HG02759 (cell line): ENCODE measurements around the gene TECTB.
"Not testable (repeated sequence)": the region's sequence is repeated elsewhere in the genome, so short reads cannot be mapped to it uniquely, and the experiment has no call there.

Experiments
- ATAC-seq: cut with Tn5 transposase; IDR thresholded peaks from one replicate; pipeline ENCODE4 v1.9.1; 2021; ENCODE audit warnings: mild to moderate bottlenecking, moderate library complexity; ENCODE audit not compliant: unreplicated experiment

TECTB gene

GRCh38 chr10:112283100-112283499 lies at the start of gene TECTB:
TECTB (plus strand) TSS chr10:112283400; CDS start chr10:112283735, 335 bp downstream.
- no peak for ATAC-seq

DNA sequence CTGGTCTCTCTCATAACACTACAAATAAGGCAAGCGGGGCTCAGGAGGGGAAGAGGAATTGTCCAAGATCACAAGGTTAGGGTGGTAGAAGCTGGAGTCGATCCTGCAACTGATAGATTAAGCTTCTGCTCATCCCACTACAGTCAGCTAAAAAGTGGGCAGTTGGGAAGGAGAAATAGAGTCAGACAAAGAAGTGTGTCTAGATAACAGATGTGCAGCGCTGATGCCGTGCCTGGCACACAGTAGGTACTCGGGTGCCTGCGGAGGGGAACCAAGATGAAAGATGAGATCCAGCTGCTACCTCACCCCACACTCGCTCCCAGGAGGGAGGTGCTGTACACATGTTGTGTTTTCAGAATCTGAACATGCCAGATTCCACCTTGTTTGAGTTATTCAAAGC lies 48.1 kb upstream of the TECTB start:
- no peak for ATAC-seq

DNA sequence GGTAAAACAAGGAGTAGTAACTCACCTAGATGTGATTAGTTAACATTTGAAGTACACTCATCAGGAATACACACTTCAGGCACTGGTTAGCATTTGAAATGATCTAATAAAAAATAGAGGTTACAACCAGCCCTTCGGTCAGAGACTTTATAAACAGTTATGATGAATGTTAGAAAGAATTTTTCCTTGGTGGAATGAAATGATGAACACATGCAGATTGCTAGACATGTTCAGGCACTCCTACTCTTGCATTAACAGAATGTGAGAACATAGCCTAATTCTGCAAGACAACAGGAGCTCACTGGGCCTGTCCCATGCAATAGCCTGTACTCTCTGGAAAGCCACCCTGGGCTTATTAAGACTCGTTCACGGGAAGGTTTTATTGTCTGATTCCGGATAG lies 47.3 kb upstream of the TECTB start:
- ATAC-seq: no peak

GRCh38 chr10:112236486-112236885 lies 46.7 kb upstream of the TECTB start:
- no peak for ATAC-seq

DNA sequence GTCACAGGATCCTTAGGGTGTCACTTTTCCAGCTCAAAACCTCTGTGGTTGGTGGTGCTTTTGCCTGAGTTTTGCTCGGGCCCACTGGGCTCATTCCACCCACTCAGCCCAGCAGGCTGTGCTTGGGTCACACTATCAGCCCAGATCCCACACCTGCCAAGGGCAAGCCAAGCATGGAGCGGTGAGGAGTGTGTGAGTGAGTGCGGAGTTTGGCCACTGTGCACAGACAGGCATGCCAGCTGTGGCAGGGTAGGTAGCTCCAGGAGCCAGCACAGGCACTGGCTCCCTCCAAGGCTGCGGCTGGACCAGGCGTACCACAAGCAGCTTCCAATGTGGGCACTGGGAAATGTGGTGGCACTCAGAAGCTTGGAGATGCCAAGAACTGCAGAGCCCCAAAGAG lies 43.9 kb upstream of the TECTB start:
- no peak for ATAC-seq

- no peak for ATAC-seq
These were observed 42.8 kb upstream of the TECTB start for GRCh38 chr10:112240441-112240840.

DNA sequence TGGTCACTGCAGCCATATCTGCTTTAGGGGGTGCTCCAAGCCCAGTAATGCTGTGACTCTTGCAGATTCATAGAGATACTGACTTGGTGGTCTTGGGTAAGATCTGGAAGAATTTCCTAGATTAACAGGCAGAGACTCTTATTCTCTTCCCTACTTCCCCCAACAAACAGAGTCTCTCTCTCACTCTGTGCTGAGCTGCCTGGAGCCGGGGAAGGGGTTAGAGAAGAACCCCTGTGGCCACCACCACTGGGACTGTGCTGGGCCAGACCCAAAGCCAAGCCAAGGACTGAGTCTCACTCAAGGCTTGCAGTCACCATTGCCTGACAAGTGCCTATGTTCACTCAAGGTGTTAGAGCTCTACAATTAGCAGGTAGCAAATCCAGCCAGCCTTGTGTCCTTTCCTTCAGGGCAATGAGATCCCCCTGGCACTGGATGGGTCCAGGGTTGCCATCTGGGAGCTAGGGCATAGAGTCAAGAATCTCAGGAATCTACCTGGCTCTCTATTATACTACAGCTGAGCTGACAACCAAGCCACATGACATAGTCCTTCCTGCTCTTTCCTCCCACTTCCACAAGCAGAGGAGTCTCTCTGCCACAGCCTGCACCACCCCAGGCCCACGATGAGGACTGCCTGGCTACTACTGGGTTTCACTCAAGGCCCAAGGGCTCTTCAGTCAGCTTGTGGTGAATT lies 41.4 kb upstream of the TECTB start:
- ATAC-seq: no peak

- ATAC-seq: no peak
These were observed 40.4 kb upstream of the TECTB start for GRCh38 chr10:112242769-112243168.

GRCh38 chr10:112243713-112244112 lies 39.5 kb upstream of the TECTB start:
- ATAC-seq: no peak

DNA sequence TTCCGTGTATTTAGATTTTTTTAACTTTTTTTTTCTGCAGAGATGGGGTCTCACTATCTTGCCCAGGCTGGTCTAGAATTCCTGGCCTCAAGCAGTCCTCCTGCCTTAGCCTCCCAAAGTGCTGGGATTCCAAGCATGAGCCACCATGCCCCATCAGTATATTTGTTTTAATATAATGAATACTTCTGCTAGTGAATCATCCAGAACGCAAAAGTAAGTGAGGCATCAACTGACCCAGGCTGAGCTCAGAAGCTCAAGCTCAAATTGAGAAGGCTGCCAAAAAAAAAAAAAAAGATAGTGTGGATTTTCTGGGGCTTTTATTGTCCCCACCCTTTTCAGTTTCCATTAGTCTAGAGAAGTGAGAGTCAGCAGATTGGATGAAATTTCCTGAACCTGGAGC lies 39.0 kb upstream of the TECTB start:
- ATAC-seq: no peak

DNA sequence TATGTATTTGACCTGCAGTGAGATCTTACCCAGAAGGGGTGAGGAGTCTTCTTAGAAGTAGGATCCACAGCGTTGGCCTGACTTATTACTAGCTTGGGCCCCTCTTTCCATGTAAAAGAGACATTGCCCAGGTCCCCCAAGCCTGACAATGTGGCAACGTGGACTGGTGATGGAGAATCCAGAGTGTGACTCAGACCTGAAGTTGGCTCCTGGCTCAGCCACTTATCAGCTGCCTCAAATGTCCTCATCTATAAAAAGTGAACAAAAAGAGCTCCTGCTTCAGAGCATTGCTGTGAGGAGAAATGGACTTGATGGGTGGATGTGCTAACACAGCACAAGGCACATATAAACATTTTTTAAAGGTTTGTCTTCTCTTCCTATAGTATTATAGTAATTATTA lies 35.4 kb upstream of the TECTB start:
- ATAC-seq: no peak

- no peak for ATAC-seq
These were observed 34.5 kb upstream of the TECTB start for GRCh38 chr10:112248584-112249295.

DNA sequence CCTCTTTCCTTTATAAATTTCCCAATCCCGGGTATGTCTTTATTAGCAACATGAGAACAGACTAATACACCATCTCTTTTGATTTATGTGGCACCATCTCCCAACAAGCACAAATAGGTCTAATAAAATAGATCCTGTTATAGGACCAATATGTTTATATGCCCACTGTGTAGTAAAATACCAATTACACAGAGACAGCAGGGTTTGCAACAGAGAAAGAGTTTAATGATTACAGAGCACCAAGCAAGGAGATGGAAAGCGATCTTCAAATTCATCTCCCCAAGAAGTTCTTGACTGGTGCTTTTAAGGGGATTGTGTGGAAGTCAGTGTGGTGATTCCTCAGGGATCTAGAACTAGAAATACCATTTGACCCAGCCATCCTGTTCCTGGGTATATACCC lies 33.5 kb upstream of the TECTB start:
- no peak for ATAC-seq

- ATAC-seq: no peak
These were observed 32.6 kb upstream of the TECTB start for GRCh38 chr10:112250555-112250954.

GRCh38 chr10:112251238-112251637 lies 32.0 kb upstream of the TECTB start:
- ATAC-seq: not testable (repeated sequence)

- no peak for ATAC-seq
These were observed 24.8 kb upstream of the TECTB start for GRCh38 chr10:112258407-112258806.

- no peak for ATAC-seq
These were observed 23.5 kb upstream of the TECTB start for GRCh38 chr10:112259688-112260087.

DNA sequence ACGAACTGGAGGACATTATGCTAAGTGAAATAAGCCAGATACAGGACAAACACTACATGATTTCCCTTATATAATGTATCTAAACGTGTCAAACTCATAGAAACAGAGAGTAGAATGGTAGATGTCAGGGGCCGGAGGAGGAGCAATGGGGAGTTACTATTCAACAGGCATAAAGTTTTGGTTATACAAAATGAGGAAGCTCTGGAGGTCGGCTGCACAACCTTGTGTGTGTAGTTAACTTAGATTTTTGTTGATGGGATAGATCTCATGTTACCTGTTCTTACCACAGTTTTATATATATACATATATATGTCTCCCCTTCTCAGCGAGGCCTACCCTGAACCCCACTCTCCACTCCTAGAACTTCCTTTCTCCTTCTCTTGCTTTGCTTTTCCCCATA lies 22.4 kb upstream of the TECTB start:
- ATAC-seq: no peak

- ATAC-seq: no peak
These were observed 21.8 kb upstream of the TECTB start for GRCh38 chr10:112261281-112261822.

DNA sequence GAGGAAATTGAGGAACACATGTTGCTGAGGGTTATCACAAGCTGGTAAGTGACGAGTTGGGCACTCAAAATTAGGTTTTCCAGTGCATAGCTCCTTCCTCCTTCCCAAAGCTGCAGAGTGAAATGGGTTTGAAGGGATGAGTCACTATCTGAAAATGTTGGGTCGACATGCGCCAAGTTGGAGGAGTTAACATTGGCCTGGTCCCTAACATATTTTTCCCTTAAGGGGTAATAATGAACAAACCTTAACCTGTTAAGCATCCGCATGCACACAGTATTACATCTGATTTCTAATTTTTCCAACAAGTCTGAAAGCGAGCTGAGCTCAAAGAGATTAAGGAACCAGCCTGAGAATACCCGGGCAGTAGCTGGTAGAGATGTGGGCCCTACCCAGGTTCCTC lies 20.7 kb upstream of the TECTB start:
- no peak for ATAC-seq

DNA sequence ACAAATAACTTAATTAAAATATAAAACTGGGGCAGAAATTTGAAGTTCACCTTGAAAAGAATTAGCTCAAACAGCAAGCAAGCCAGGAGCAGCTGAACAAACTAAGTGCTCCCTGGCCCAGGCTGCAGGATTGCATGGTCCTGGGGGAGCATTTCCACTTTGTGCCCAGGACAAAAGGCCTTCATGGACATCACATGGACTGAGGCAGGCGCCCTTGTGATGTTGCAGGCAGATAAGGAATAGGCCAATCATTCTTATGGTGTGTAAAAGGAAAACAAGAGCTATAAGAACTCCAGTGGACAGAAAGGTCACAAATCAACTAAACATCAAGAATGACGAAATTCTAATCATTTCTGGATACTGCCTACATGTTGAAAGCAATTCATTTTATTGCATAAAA lies 17.5 kb upstream of the TECTB start:
- no peak for ATAC-seq

GRCh38 chr10:112269266-112269665 lies 13.9 kb upstream of the TECTB start:
- ATAC-seq: no peak
